GM12878 (cell line): Measurements from ENCODE around the gene PPP2R1A. TPM values are rescaled to one million over a fixed set of nuclear protein-coding genes. Genes with fewer than 3 reads are reported as not detected.

Experiments
- CBFB ChIP-seq: IDR thresholded peaks from 2 replicates; pipeline ENCODE4 v1.6.1; 2016; ENCODE audit warnings: antibody characterized with exemption, low read depth
- CHD1 ChIP-seq: IDR thresholded peaks from 2 replicates; pipeline ENCODE4 v1.6.1; 2012; ENCODE audit warnings: low read depth, low read length, improper control_type of control experiment
- ETV6 ChIP-seq, 2 experiments: fragments of 450-650 bp in 1 of 2; IDR thresholded peaks in 1 of 2; conservative IDR thresholded peaks in 1 of 2; 2 replicates each; pipeline ENCODE4 v1.6.1; 2014; ENCODE audit warnings: antibody characterized with exemption in 1 of 2, borderline replicate concordance in 1 of 2, low read depth in 1 of 2, mild to moderate bottlenecking in 1 of 2, moderate library complexity in 1 of 2
- HCFC1 ChIP-seq: fragments of 150-350 bp; IDR thresholded peaks from 2 replicates; pipeline ENCODE4 v1.6.1; 2014; ENCODE audit warnings: low read length
- JUNB ChIP-seq: IDR thresholded peaks from 2 replicates; pipeline ENCODE4 v1.6.1; 2016; ENCODE audit warnings: antibody characterized with exemption, mild to moderate bottlenecking
- KAT2A ChIP-seq: conservative IDR thresholded peaks from 2 replicates; pipeline ENCODE4 v1.6.1; 2011; ENCODE audit warnings: low read depth, low read length; ENCODE audit not compliant: control insufficient read depth
- MYC ChIP-seq: IDR thresholded peaks from 2 replicates; pipeline ENCODE4 v1.6.1; 2011; ENCODE audit warnings: mild to moderate bottlenecking, low read length, moderate library complexity, inconsistent platforms; ENCODE audit not compliant: insufficient read depth, insufficient replicate concordance, insufficient read length, severe bottlenecking
- NFYB ChIP-seq: IDR thresholded peaks from 2 replicates; pipeline ENCODE4 v1.6.1; 2011; ENCODE audit warnings: low read depth, mild to moderate bottlenecking, low read length, improper control_type of control experiment, moderate library complexity; ENCODE audit not compliant: insufficient read depth
- PML ChIP-seq: IDR thresholded peaks from 2 replicates; pipeline ENCODE4 v1.6.1; 2012; ENCODE audit warnings: low read length, inconsistent platforms
- POLR2A ChIP-seq: IDR thresholded peaks from 2 replicates; pipeline ENCODE4 v1.6.1; 2011; ENCODE audit warnings: low read depth, mild to moderate bottlenecking, low read length
- POU2F2 ChIP-seq: IDR thresholded peaks from 3 replicates; pipeline ENCODE4 v1.6.1; 2011; ENCODE audit warnings: low read depth, mild to moderate bottlenecking, low read length, borderline replicate concordance
- RBBP5 ChIP-seq: fragments of 200-600 bp; sonication (generic); conservative IDR thresholded peaks from 2 replicates; pipeline ENCODE4 v1.6.1; 2016
- REST ChIP-seq: IDR thresholded peaks from 2 replicates; pipeline ENCODE4 v1.6.1; 2012; ENCODE audit warnings: mild to moderate bottlenecking, low read depth, low read length
- SKIL ChIP-seq: fragments of 450-650 bp; IDR thresholded peaks from 2 replicates; pipeline ENCODE4 v1.6.1; 2017; ENCODE audit warnings: mild to moderate bottlenecking, low read depth, inconsistent platforms; ENCODE audit not compliant: poor library complexity, severe bottlenecking
- SMAD5 ChIP-seq: IDR thresholded peaks from 2 replicates; pipeline ENCODE4 v1.6.1; 2016; ENCODE audit warnings: antibody characterized with exemption, low read depth
- SMARCA5 ChIP-seq: fragments of 450-650 bp; IDR thresholded peaks from 2 replicates; pipeline ENCODE4 v1.6.1; 2017; ENCODE audit warnings: mild to moderate bottlenecking
- SREBF1 ChIP-seq: IDR thresholded peaks from 2 replicates; pipeline ENCODE4 v1.6.1; 2012; ENCODE audit warnings: mild to moderate bottlenecking, low read length
- STAT1 ChIP-seq: fragments of 450-650 bp; conservative IDR thresholded peaks from 2 replicates; pipeline ENCODE4 v1.6.1; 2014; ENCODE audit warnings: antibody characterized with exemption, mild to moderate bottlenecking
- USF2 ChIP-seq: IDR thresholded peaks from 2 replicates; pipeline ENCODE4 v1.6.1; 2011; ENCODE audit warnings: low read depth, low read length, improper control_type of control experiment, borderline replicate concordance
- ZBTB4 ChIP-seq: fragments of 450-650 bp; formaldehyde crosslinking; IDR thresholded peaks from 2 replicates; pipeline ENCODE4 v1.4.0; 2022; ENCODE audit warnings: mild to moderate bottlenecking, moderate library complexity
- polyA plus RNA-seq, 11 experiments: library from polyadenylated mRNA; depleted of rRNA in 4 of 11; unstranded in 6 of 11; stranded (reverse) in 5 of 11; fragments of >200 nt; fragmentation: Nextera tagmentation in 4 of 11; fragmentation: Illumina TruSeq in 1 of 11; extraction: Ambion mirVana in 4 of 11; extraction: Trizol in 1 of 11; gene quantifications; 1 replicate in 1 of 11; 2 replicates in 10 of 11; pipeline versions ENCODE4 v1.2.1 to v1.2.3, GENCODE V29; 2011 to 2016; ENCODE audit warnings: inconsistent platforms in 2 of 11, missing spikeins in 2 of 11, low read depth in 1 of 11
- total RNA-seq, 4 experiments: library from RNA; depleted of rRNA in 3 of 4; stranded (reverse); fragments of >200 nt in 3 of 4; fragmentation: Illumina TruSeq in 1 of 4; extraction: Trizol in 1 of 4; gene quantifications; 2 replicates each; pipeline versions ENCODE4 v1.2.1 to v1.2.3, GENCODE V29; 2013 to 2021

PPP2R1A gene
- total and polyA plus RNA-seq, 10 of the 15 experiments (the other 5 are each of a cell fraction or from before 2014, with no cell fraction given), result 16.0 to 359 (median 140) TPM

- TF ChIP-seq ZBTB4 (CRISPR knock-in tag), result no peak
- no peak for TF ChIP-seq REST
- no peak for TF ChIP-seq CHD1
- peak; percentile 16 for TF ChIP-seq SKIL
- no peak for TF ChIP-seq PML
- TF ChIP-seq JUNB, result no peak
- TF ChIP-seq RBBP5, result no peak
- no peak for TF ChIP-seq USF2
- TF ChIP-seq MYC, result no peak
- no peak for TF ChIP-seq KAT2A
- TF ChIP-seq SMARCA5, result 0 out of 2 replicates have a peak, but pooled peaks have one; percentile 50
- peak; percentile 89; the same call in 1 of the 2 replicates for TF ChIP-seq CBFB
- TF ChIP-seq HCFC1, result peak; percentile 37
- peak; percentile 73 for TF ChIP-seq NFYB
- TF ChIP-seq POLR2A, result peak; percentile 97
- TF ChIP-seq ETV6 (conservative IDR thresholded peaks at IDR 0.05 in 1 of 2, IDR thresholded peaks at IDR 0.05 in 1 of 2; ENCODE audit: borderline replicate concordance in 1 of 2, low read depth in 1 of 2), result no peak
- TF ChIP-seq SMAD5, result peak; percentile 72; the same call in 1 of the 2 replicates
- peak; percentile 26; the same call in 1 of the 3 replicates for TF ChIP-seq POU2F2
- peak; percentile 81 for TF ChIP-seq STAT1
- TF ChIP-seq SREBF1, result no peak
Observed at GRCh38 chr19:52189735-52190486, at the start of gene PPP2R1A (continued).
